GM21786 (cell line): ENCODE measurements around the gene KISS1.

Source experiments
- ATAC-seq: cut with Tn5 transposase; IDR thresholded peaks from one replicate; pipeline ENCODE4 v1.9.1; 2021; ENCODE audit not compliant: unreplicated experiment

The KISS1 gene

GRCh38 chr1:204142032-204142974 is 54.0 kb downstream of the KISS1 start:
- no peak for ATAC-seq

GRCh38 chr1:204141131-204141530 is 55.2 kb downstream of the KISS1 start:
- ATAC-seq, result no peak
